ENCODE data around the gene DYDC2.

- TF ChIP-seq CTCF (IDR thresholded peaks at IDR 0.05 in 4 of 5, conservative IDR thresholded peaks at IDR 0.05 in 1 of 5): no peak
- TF ChIP-seq POLR2A (IDR thresholded peaks at IDR 0.05): no peak
Observed at GRCh38 chr10:80392250-80392649, 35.7 kb downstream of the DYDC2 start.

All from gastrocnemius medialis (tissue), 4 donors.